ENCODE results near the gene CYGB.

The CYGB gene

GRCh38 chr17:76543826-76544545 is 6.5 kb upstream of the CYGB start:
- Histone ChIP-seq H3K4me2 (ENCODE audit: low read length) (no peak overlapping the region), H3K9me2 (replicated peaks; ENCODE audit: control insufficient read depth, low read length) (no peaks in the 10 kb centered on the region), H4K20me1 (ENCODE audit: control insufficient read depth, insufficient read depth, low read depth, low read length) (no peaks in the 10 kb centered on the region), H3F3A (ENCODE audit: control insufficient read depth, insufficient read depth) (no peaks in the 10 kb centered on the region), H3K79me2 (ENCODE audit: control insufficient read depth, low read length) (no peaks in the 10 kb centered on the region), H3K4me1 (ENCODE audit: control insufficient read depth, low read length) (peaks cover 20% of the 10 kb centered on the region), H3K27ac (ENCODE audit: low read depth, low read length) (no peak overlapping the region), H3K4me3 (ENCODE audit: low read length) (no peak overlapping the region), H3K36me3 (ENCODE audit: control insufficient read depth, low read length) (no peaks in the 10 kb centered on the region), H3K27me3 (ENCODE audit: control insufficient read depth, low read length) (peaks cover 39% of the 10 kb centered on the region), H3K9me3 (ENCODE audit: control insufficient read depth, insufficient read depth, low read length) (no peaks in the 10 kb centered on the region)
- TF ChIP-seq EZH2phosphoT487 (IDR thresholded peaks at IDR 0.05; ENCODE audit: borderline replicate concordance, low read length) = no peak
- TF ChIP-seq, protein P1, sequence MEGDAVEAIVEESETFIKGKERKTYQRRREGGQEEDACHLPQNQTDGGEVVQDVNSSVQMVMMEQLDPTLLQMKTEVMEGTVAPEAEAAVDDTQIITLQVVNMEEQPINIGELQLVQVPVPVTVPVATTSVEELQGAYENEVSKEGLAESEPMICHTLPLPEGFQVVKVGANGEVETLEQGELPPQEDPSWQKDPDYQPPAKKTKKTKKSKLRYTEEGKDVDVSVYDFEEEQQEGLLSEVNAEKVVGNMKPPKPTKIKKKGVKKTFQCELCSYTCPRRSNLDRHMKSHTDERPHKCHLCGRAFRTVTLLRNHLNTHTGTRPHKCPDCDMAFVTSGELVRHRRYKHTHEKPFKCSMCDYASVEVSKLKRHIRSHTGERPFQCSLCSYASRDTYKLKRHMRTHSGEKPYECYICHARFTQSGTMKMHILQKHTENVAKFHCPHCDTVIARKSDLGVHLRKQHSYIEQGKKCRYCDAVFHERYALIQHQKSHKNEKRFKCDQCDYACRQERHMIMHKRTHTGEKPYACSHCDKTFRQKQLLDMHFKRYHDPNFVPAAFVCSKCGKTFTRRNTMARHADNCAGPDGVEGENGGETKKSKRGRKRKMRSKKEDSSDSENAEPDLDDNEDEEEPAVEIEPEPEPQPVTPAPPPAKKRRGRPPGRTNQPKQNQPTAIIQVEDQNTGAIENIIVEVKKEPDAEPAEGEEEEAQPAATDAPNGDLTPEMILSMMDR (IDR thresholded peaks at IDR 0.05; ENCODE audit: low read depth, low read length, poor library complexity, severe bottlenecking) = no peak

DNA sequence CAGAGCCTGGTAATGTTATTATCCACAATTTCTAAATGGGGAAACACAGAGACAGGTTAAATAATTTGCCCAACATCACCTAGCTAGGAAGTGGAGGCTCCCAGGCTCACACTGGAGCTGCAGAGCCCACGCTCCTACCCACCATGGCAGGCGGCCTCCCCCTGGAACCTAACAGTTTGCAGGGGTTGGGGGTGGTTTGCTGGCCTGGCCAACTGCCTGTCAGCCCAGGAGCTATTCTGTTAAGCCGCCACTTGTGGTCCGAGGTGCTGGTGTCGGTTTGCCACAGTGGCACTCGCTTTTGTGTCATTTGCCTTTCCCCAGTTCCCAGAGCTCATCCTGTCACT is 5.9 kb upstream of the CYGB start:
- H3K4me1 ChIP-seq (ENCODE audit: control insufficient read depth, low read length) = peaks cover 20% of the 10 kb centered on the region
- H3K27ac ChIP-seq (ENCODE audit: low read depth, low read length) = no peak overlapping the region
- no peaks in the 10 kb centered on the region for H3K9me2 ChIP-seq (replicated peaks; ENCODE audit: control insufficient read depth, low read length)
- H3F3A ChIP-seq (ENCODE audit: control insufficient read depth, insufficient read depth) = no peaks in the 10 kb centered on the region
- H3K4me3 ChIP-seq (ENCODE audit: low read length) = no peak overlapping the region
- H3K79me2 ChIP-seq (ENCODE audit: control insufficient read depth, low read length) = no peaks in the 10 kb centered on the region
- no peaks in the 10 kb centered on the region for H3K9me3 ChIP-seq (ENCODE audit: control insufficient read depth, insufficient read depth, low read length)
- H3K4me2 ChIP-seq (ENCODE audit: low read length) = no peak overlapping the region
- no peaks in the 10 kb centered on the region for H4K20me1 ChIP-seq (ENCODE audit: control insufficient read depth, insufficient read depth, low read depth, low read length)
- H3K27me3 ChIP-seq (ENCODE audit: control insufficient read depth, low read length) = peaks cover 45% of the 10 kb centered on the region
- no peaks in the 10 kb centered on the region for H3K36me3 ChIP-seq (ENCODE audit: control insufficient read depth, low read length)
- TF ChIP-seq EZH2phosphoT487 (IDR thresholded peaks at IDR 0.05; ENCODE audit: borderline replicate concordance, low read length) = no peak
- TF ChIP-seq, protein P1 (IDR thresholded peaks at IDR 0.05; ENCODE audit: low read depth, low read length, poor library complexity, severe bottlenecking) = no peak

DNA sequence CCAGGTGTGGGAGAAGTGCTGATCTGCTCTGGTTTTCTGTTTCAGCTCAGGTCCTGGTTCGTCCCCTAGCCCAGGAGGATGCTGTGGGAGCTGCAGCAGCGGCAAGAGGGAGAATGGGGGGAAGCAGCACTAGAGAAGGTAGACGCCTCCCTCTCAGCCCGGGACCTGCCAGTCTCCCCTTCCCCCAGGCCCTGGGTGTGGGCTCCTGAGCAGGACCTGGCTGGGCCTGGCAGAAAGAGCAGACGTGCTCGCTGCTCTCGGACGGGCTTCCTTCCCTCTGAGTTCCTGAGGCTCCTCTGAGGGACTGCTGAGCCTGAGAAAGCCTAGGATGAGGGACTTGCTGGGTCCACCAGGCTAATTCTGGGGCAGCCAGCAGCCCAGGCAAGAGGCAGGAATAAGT is 5.5 kb upstream of the CYGB start:
- no peaks in the 10 kb centered on the region for H3K79me2 ChIP-seq (ENCODE audit: control insufficient read depth, low read length)
- no peak overlapping the region for H3K4me2 ChIP-seq (ENCODE audit: low read length)
- no peak for TF ChIP-seq EZH2phosphoT487 (IDR thresholded peaks at IDR 0.05; ENCODE audit: borderline replicate concordance, low read length)
- TF ChIP-seq, protein P1 (IDR thresholded peaks at IDR 0.05; ENCODE audit: low read depth, low read length, poor library complexity, severe bottlenecking) = no peak
- no peaks in the 10 kb centered on the region for H4K20me1 ChIP-seq (ENCODE audit: control insufficient read depth, insufficient read depth, low read depth, low read length)
- no peaks in the 10 kb centered on the region for H3F3A ChIP-seq (ENCODE audit: control insufficient read depth, insufficient read depth)
- no peak overlapping the region for H3K4me3 ChIP-seq (ENCODE audit: low read length)
- no peaks in the 10 kb centered on the region for H3K9me2 ChIP-seq (replicated peaks; ENCODE audit: control insufficient read depth, low read length)
- no peak overlapping the region for H3K27ac ChIP-seq (ENCODE audit: low read depth, low read length)
- H3K27me3 ChIP-seq (ENCODE audit: control insufficient read depth, low read length) = peaks cover 48% of the 10 kb centered on the region
- peaks cover 20% of the 10 kb centered on the region for H3K4me1 ChIP-seq (ENCODE audit: control insufficient read depth, low read length)
- H3K36me3 ChIP-seq (ENCODE audit: control insufficient read depth, low read length) = no peaks in the 10 kb centered on the region
- H3K9me3 ChIP-seq (ENCODE audit: control insufficient read depth, insufficient read depth, low read length) = no peaks in the 10 kb centered on the region

Measured in DOHH2 (cell line).